ENCODE measurements around the gene KCNK6.
"Not testable (repeated sequence)": the region's sequence is repeated elsewhere in the genome, so short reads cannot be mapped to it uniquely, and the experiment has no call there.

KCNK6 gene

DNA sequence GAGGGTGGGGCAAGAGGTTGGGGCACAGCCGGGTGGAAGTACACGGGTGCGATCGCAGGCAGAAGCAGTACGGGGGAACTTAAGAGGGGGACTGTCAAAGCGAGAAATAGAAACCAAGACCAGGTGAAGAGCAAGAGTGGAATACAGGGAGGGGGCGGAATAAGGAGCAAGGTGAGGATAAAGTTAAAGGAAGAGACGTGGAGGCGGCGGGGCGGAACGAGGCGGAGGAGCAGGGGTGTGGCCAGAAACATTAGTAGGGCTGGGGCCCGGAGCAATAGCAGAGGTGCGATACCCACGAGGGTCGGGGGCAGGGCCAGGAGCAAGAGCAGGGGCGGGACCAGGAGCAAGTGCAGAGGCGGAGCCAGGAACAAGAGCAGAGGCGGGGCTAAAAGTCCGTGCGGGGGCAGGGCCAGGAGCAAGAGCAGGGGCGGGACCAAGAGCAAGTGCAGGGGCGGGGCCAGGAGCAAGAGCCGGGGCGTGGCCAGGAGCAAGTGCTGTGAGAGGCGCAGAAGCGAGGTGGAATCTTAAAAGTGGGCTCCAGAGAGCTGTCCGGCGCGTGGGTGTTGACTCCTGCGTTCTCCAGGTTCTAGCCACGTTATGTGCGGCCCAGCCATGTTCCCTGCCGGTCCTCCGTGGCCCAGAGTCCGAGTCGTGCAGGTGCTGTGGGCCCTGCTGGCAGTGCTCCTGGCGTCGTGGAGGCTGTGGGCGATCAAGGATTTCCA lies 17.2 kb downstream of the KCNK6 start:
- Histone ChIP-seq H3K4me1 (peaks cover 0 to 30% (median 19%) of the 10 kb centered on the region in 4 donors), H3K27ac (peak overlapping the region; percentile 91 to 99), H3K9me3 (no peaks in the 10 kb centered on the region), H3K36me3 (peaks cover 0 to 16% (median 7%) of the 10 kb centered on the region in 3 donors), H3K27me3 (no peaks in the 10 kb centered on the region), H3K4me3 (peak overlapping the region; percentile 68 to 95)
- peak; percentile 93 to 98 for DNase-seq
- TF ChIP-seq, protein P1, sequence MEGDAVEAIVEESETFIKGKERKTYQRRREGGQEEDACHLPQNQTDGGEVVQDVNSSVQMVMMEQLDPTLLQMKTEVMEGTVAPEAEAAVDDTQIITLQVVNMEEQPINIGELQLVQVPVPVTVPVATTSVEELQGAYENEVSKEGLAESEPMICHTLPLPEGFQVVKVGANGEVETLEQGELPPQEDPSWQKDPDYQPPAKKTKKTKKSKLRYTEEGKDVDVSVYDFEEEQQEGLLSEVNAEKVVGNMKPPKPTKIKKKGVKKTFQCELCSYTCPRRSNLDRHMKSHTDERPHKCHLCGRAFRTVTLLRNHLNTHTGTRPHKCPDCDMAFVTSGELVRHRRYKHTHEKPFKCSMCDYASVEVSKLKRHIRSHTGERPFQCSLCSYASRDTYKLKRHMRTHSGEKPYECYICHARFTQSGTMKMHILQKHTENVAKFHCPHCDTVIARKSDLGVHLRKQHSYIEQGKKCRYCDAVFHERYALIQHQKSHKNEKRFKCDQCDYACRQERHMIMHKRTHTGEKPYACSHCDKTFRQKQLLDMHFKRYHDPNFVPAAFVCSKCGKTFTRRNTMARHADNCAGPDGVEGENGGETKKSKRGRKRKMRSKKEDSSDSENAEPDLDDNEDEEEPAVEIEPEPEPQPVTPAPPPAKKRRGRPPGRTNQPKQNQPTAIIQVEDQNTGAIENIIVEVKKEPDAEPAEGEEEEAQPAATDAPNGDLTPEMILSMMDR (IDR thresholded peaks at IDR 0.05), result no peak
- intact Hi-C loops (cut with DNase I; ENCODE audit: low total_unique reads), result loop anchor here (5.0 to 10.0 kb wide), 2 partner anchors 36 to 432 kb away; partner anchors contain the start of genes PSMD8, SIPA1L3 and WDR87

GRCh38 chr19:38337360-38337653 lies 17.7 kb downstream of the KCNK6 start:
- H3K9me3 ChIP-seq, result no peaks in the 10 kb centered on the region
- intact Hi-C loops (cut with DNase I; ENCODE audit: low total_unique reads), result loop anchor here (5.0 to 10.0 kb wide), 2 partner anchors 35 to 433 kb away; partner anchors contain the start of genes PSMD8, SIPA1L3 and WDR87
- H3K36me3 ChIP-seq, result peaks cover 0 to 16% (median 7%) of the 10 kb centered on the region in 3 donors
- H3K27me3 ChIP-seq, result no peaks in the 10 kb centered on the region
- TF ChIP-seq, protein P1 (IDR thresholded peaks at IDR 0.05), result no peak
- peak overlapping the region; percentile 91 to 99 for H3K27ac ChIP-seq
- H3K4me1 ChIP-seq, result peaks cover 0 to 30% (median 19%) of the 10 kb centered on the region in 4 donors
- H3K4me3 ChIP-seq, result peak overlapping the region; percentile 68 to 95
- DNase-seq, result no peak

- not testable (repeated sequence) for H3K27ac ChIP-seq, DNase-seq, H3K9me3 ChIP-seq, H3K27me3 ChIP-seq, H3K4me3 ChIP-seq
- H3K4me1 ChIP-seq, result peaks cover 0 to 30% (median 19%) of the 10 kb centered on the region in 4 donors
- intact Hi-C loops (cut with DNase I; ENCODE audit: low total_unique reads), result loop anchor here (5.0 to 10.0 kb wide), 2 partner anchors 33 to 434 kb away; partner anchors contain the start of genes PSMD8, SIPA1L3 and WDR87
- H3K36me3 ChIP-seq, result peaks cover 0 to 25% (median 7%) of the 10 kb centered on the region in 3 donors
These were observed 19.4 kb downstream of the KCNK6 start for GRCh38 chr19:38339011-38339410.

GRCh38 chr19:38340927-38341326 lies 21.3 kb downstream of the KCNK6 start:
- Histone ChIP-seq H3K9me3 (no peaks in the 10 kb centered on the region), H3K4me3 (no peak overlapping the region), H3K36me3 (peaks cover 0 to 29% (median 7%) of the 10 kb centered on the region in 3 donors), H3K4me1 (peaks cover 0 to 25% (median 19%) of the 10 kb centered on the region in 4 donors), H3K27ac (no peak overlapping the region), H3K27me3 (no peaks in the 10 kb centered on the region)
- TF ChIP-seq, protein P1 (IDR thresholded peaks at IDR 0.05), result no peak
- intact Hi-C loops (cut with DNase I; ENCODE audit: low total_unique reads), result no loop called here
- no peak for DNase-seq

- TF ChIP-seq, protein P1 (IDR thresholded peaks at IDR 0.05), result no peak
- H3K27ac ChIP-seq, result no peak overlapping the region
- DNase-seq, result no peak
- no peak overlapping the region for H3K4me3 ChIP-seq
- no peaks in the 10 kb centered on the region for H3K4me1 ChIP-seq
- H3K27me3 ChIP-seq, result peaks cover 0 to 4% of the 10 kb centered on the region in 2 donors
- intact Hi-C loops (cut with DNase I; ENCODE audit: low total_unique reads), result no loop called here
- H3K9me3 ChIP-seq, result no peaks in the 10 kb centered on the region
- peaks cover 0 to 13% (median 0%) of the 10 kb centered on the region in 3 donors for H3K36me3 ChIP-seq
These were observed 27.2 kb downstream of the KCNK6 start for GRCh38 chr19:38346837-38347236.

DNA sequence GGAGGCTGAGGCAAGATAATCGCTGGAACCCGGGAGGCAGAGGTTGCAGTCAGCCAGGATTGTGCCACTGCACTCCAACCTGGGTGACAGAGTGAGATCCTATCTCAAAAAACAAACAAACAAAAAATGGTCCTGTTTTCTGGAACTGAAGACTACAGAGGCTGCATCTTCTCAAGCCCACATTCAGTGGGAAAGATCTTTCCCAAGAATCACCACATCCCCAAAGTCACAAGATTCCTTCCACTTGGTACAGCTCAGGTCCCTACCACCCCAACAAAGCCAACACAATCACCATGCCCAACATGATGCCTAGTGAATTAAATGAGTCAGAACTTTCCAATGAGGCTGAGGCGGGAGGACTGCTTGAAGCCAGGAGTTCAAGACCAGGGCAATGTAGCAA lies 31.2 kb downstream of the KCNK6 start:
- TF ChIP-seq, protein P1 (IDR thresholded peaks at IDR 0.05), result no peak
- intact Hi-C loops (cut with DNase I; ENCODE audit: low total_unique reads), result no loop called here
- H3K27ac ChIP-seq, result no peak overlapping the region
- no peak overlapping the region for H3K4me3 ChIP-seq
- H3K9me3 ChIP-seq, result no peaks in the 10 kb centered on the region
- no peaks in the 10 kb centered on the region for H3K4me1 ChIP-seq
- DNase-seq, result no peak
- no peaks in the 10 kb centered on the region for H3K36me3 ChIP-seq
- peaks cover 0 to 17% of the 10 kb centered on the region in 2 donors for H3K27me3 ChIP-seq

Data from tibial artery (tissue), 4 donors.